Measurements from ENCODE around the gene ATP5F1D.

DNA sequence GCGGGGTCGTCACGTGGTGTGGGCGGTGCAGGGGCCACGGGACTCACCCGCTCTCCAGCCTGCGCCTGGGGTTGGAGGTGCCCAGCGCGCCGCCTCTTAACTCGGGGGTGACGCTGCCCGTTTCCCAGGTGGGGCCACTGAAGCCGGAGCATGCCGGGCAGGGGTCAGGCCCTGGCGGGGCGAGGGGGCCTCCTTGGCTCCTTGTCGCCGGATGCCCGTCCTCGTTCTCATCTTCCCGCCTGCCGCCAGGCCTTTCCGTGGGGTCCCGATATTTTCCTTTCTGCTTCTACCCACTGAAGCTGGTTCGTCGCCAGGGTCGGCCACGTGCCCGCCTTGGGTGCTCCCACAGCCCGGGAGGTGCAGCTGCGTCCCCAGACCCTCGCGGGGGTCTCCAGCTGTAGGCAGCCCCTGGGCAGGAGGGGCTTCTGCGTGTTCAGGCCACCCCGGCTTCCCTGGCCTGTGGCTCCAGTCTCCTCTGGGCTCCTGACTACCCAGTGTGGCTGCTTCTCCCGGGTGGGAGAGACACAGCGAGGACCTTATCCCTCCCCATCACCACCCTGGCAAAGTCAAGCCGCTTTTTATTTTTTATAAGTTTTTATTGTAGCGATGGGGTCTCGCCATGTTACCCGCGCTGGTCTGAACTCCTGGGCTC is 34.6 kb downstream of the ATP5F1D start:
- TF ChIP-seq POLR2A (IDR thresholded peaks at IDR 0.05; ENCODE audit: extremely low read depth, insufficient read length) (no peak), MYC (IDR thresholded peaks at IDR 0.05; ENCODE audit: low read depth, low read length) (no peak; the same call in 1 of the 2 replicates)
- TF ChIP-seq, protein P1, sequence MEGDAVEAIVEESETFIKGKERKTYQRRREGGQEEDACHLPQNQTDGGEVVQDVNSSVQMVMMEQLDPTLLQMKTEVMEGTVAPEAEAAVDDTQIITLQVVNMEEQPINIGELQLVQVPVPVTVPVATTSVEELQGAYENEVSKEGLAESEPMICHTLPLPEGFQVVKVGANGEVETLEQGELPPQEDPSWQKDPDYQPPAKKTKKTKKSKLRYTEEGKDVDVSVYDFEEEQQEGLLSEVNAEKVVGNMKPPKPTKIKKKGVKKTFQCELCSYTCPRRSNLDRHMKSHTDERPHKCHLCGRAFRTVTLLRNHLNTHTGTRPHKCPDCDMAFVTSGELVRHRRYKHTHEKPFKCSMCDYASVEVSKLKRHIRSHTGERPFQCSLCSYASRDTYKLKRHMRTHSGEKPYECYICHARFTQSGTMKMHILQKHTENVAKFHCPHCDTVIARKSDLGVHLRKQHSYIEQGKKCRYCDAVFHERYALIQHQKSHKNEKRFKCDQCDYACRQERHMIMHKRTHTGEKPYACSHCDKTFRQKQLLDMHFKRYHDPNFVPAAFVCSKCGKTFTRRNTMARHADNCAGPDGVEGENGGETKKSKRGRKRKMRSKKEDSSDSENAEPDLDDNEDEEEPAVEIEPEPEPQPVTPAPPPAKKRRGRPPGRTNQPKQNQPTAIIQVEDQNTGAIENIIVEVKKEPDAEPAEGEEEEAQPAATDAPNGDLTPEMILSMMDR (IDR thresholded peaks at IDR 0.05; ENCODE audit: low read depth, low read length), result no peak
- TF ChIP-seq, protein P2, sequence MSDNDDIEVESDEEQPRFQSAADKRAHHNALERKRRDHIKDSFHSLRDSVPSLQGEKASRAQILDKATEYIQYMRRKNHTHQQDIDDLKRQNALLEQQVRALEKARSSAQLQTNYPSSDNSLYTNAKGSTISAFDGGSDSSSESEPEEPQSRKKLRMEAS (IDR thresholded peaks at IDR 0.05; ENCODE audit: low read depth, low read length), result no peak

All from NB4 (cell line).